Measurements from ENCODE around the gene HOXC5. TPM values are rescaled to one million over a fixed set of nuclear protein-coding genes. Genes with fewer than 3 reads are reported as not detected.
A peak's percentile ranks its signal among the peaks of the same experiment; 100 is the strongest.

Gene HOXC5
- total RNA-seq, 1 experiment from 2014 or later, result not detected

- Histone ChIP-seq H3K9me2 (replicated peaks; ENCODE audit: insufficient read depth, low read length) (no peaks in the 10 kb centered on the region), H3K36me3 (ENCODE audit: insufficient read depth, low read length) (no peaks in the 10 kb centered on the region), H3K79me2 (ENCODE audit: low read length) (no peaks in the 10 kb centered on the region), H4K20me1 (ENCODE audit: insufficient read depth, low read depth, low read length) (no peaks in the 10 kb centered on the region), H3K27me3 (ENCODE audit: low read length) (no peaks in the 10 kb centered on the region), H3K9ac (ENCODE audit: low read length) (no peak overlapping the region), H3K4me3 (ENCODE audit: low read length) (no peak overlapping the region), H3K27ac (ENCODE audit: low read length) (no peak overlapping the region), H3K9me3 (ENCODE audit: low read length) (no peaks in the 10 kb centered on the region), H3K4me2 (ENCODE audit: low read depth, low read length, poor library complexity, severe bottlenecking) (no peak overlapping the region), H2AFZ (ENCODE audit: low read length) (no peak overlapping the region), H3K4me1 (ENCODE audit: low read length) (peaks cover 27% of the 10 kb centered on the region)
- DNase-seq, result no peak
These were observed 697 bp upstream of the HOXC5 start for GRCh38 chr12:54032086-54032619.

DNA sequence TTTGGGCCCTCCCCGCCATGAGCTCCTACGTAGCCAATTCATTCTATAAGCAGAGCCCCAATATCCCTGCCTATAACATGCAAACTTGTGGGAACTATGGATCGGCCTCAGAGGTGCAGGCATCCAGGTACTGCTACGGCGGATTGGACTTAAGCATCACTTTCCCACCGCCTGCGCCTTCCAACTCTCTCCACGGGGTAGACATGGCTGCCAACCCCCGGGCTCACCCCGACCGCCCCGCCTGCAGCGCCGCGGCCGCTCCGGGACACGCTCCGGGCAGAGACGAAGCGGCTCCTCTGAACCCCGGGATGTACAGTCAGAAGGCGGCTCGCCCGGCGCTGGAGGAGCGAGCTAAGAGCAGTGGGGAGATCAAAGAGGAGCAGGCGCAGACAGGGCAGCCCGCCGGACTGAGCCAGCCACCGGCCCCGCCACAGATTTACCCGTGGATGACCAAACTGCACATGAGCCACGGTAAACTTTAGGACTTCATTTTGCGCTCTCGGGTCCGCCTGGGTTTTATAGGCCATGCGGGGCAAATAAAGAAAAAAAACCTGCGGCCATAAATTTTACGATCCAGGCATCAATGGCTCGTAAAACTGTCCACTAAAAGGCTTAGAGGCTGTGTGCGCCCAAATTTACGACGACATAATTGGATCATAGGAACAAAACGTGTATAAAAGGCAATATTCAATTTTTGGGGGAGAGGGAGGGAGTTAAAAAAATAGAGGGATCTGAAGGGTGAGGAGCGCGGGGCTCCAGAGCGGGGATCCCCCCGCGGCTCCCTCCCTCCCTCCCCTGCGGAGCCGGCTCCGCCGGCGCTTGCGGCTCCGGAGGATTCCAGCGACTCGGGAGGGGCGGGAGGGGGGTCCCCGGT lies 493 bp downstream of the HOXC5 start:
- Histone ChIP-seq H3K79me2 (ENCODE audit: low read length) (no peaks in the 10 kb centered on the region), H2AFZ (ENCODE audit: low read length) (no peak overlapping the region), H3K4me2 (ENCODE audit: low read depth, low read length, poor library complexity, severe bottlenecking) (peak overlapping the region; percentile 60), H3K36me3 (ENCODE audit: insufficient read depth, low read length) (no peaks in the 10 kb centered on the region), H4K20me1 (ENCODE audit: insufficient read depth, low read depth, low read length) (no peaks in the 10 kb centered on the region), H3K27me3 (ENCODE audit: low read length) (no peaks in the 10 kb centered on the region), H3K27ac (ENCODE audit: low read length) (no peak overlapping the region), H3K9me2 (replicated peaks; ENCODE audit: insufficient read depth, low read length) (no peaks in the 10 kb centered on the region), H3K9me3 (ENCODE audit: low read length) (no peaks in the 10 kb centered on the region), H3K4me1 (ENCODE audit: low read length) (peaks cover 27% of the 10 kb centered on the region), H3K4me3 (ENCODE audit: low read length) (peak overlapping the region; percentile 30; the same call in 1 of the 2 replicates), H3K9ac (ENCODE audit: low read length) (peak overlapping the region; percentile 35; the same call in 1 of the 2 replicates)
- DNase-seq, result no peak

GRCh38 chr12:54033980-54034784 lies 1.3 kb downstream of the HOXC5 start:
- Histone ChIP-seq H3K9me2 (replicated peaks; ENCODE audit: insufficient read depth, low read length) (no peaks in the 10 kb centered on the region), H4K20me1 (ENCODE audit: insufficient read depth, low read depth, low read length) (no peaks in the 10 kb centered on the region), H3K4me1 (ENCODE audit: low read length) (peaks cover 27% of the 10 kb centered on the region), H3K4me3 (ENCODE audit: low read length) (peak overlapping the region; percentile 39; the same call in 1 of the 2 replicates), H3K9me3 (ENCODE audit: low read length) (no peaks in the 10 kb centered on the region), H3K27ac (ENCODE audit: low read length) (no peak overlapping the region), H3K9ac (ENCODE audit: low read length) (peak overlapping the region; percentile 23; the same call in 1 of the 2 replicates), H3K36me3 (ENCODE audit: insufficient read depth, low read length) (no peaks in the 10 kb centered on the region), H2AFZ (ENCODE audit: low read length) (peak overlapping the region; percentile 40; the same call in 1 of the 2 replicates), H3K79me2 (ENCODE audit: low read length) (no peaks in the 10 kb centered on the region), H3K4me2 (ENCODE audit: low read depth, low read length, poor library complexity, severe bottlenecking) (peak overlapping the region; percentile 60), H3K27me3 (ENCODE audit: low read length) (no peaks in the 10 kb centered on the region)
- no peak for DNase-seq

DNA sequence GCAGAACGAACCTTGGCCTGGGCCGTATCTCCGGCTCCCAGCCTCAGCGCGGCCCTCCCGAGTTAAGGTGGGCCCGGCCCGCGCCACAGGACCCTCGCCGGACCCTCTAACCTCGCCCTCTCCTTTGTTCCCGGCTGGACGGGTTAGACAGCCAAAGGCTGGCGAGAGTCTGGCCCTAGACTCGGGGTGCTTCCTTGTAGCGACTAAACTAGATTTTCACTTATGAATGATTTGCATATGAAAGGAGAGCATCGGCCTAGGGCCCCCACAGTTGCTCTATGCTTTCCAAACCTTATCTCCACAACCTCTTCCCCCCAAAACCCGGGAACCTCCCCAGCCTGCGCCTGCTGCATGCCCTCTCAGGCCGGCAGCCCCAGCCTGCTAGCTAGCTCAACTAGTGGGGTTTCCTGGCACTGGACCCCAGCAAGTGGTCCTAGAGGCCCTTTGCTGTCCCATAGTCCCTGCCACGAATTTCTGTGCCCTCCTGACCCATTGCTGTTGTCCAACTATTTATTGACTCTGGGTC lies 2.0 kb downstream of the HOXC5 start:
- DNase-seq, result no peak
- peak overlapping the region; percentile 23; the same call in 1 of the 2 replicates for H3K9ac ChIP-seq (ENCODE audit: low read length)
- H3K4me2 ChIP-seq (ENCODE audit: low read depth, low read length, poor library complexity, severe bottlenecking), result peak overlapping the region; percentile 60
- peak overlapping the region; percentile 40; the same call in 1 of the 2 replicates for H2AFZ ChIP-seq (ENCODE audit: low read length)
- H3K27me3 ChIP-seq (ENCODE audit: low read length), result no peaks in the 10 kb centered on the region
- no peaks in the 10 kb centered on the region for H3K79me2 ChIP-seq (ENCODE audit: low read length)
- H3K9me2 ChIP-seq (replicated peaks; ENCODE audit: insufficient read depth, low read length), result no peaks in the 10 kb centered on the region
- H3K4me3 ChIP-seq (ENCODE audit: low read length), result peak overlapping the region; percentile 39; the same call in 1 of the 2 replicates
- no peaks in the 10 kb centered on the region for H4K20me1 ChIP-seq (ENCODE audit: insufficient read depth, low read depth, low read length)
- no peaks in the 10 kb centered on the region for H3K36me3 ChIP-seq (ENCODE audit: insufficient read depth, low read length)
- H3K27ac ChIP-seq (ENCODE audit: low read length), result no peak overlapping the region
- H3K4me1 ChIP-seq (ENCODE audit: low read length), result peaks cover 33% of the 10 kb centered on the region
- H3K9me3 ChIP-seq (ENCODE audit: low read length), result no peaks in the 10 kb centered on the region

- Histone ChIP-seq H3K4me2 (ENCODE audit: low read depth, low read length, poor library complexity, severe bottlenecking) (no peak overlapping the region), H3K27ac (ENCODE audit: low read length) (no peak overlapping the region)
These were observed 2.9 kb downstream of the HOXC5 start for GRCh38 chr12:54035568-54036264.

GRCh38 chr12:54036620-54037359 lies 3.9 kb downstream of the HOXC5 start:
- Histone ChIP-seq H3K4me3 (ENCODE audit: low read length) (no peak overlapping the region), H3K4me1 (ENCODE audit: low read length) (peaks cover 38% of the 10 kb centered on the region), H3K9ac (ENCODE audit: low read length) (no peak overlapping the region), H3K27ac (ENCODE audit: low read length) (no peak overlapping the region), H3K4me2 (ENCODE audit: low read depth, low read length, poor library complexity, severe bottlenecking) (no peak overlapping the region), H3K9me2 (replicated peaks; ENCODE audit: insufficient read depth, low read length) (no peaks in the 10 kb centered on the region), H3K27me3 (ENCODE audit: low read length) (no peaks in the 10 kb centered on the region), H3K36me3 (ENCODE audit: insufficient read depth, low read length) (no peaks in the 10 kb centered on the region), H2AFZ (ENCODE audit: low read length) (no peak overlapping the region), H3K9me3 (ENCODE audit: low read length) (no peaks in the 10 kb centered on the region), H4K20me1 (ENCODE audit: insufficient read depth, low read depth, low read length) (no peaks in the 10 kb centered on the region), H3K79me2 (ENCODE audit: low read length) (no peaks in the 10 kb centered on the region)
- no peak for DNase-seq

More at GRCh38 chr12:54035568-54036264, 2.9 kb downstream of the HOXC5 start:
- Histone ChIP-seq H3K4me3 (ENCODE audit: low read length) (no peak overlapping the region), H3K9me3 (ENCODE audit: low read length) (no peaks in the 10 kb centered on the region), H3K9me2 (replicated peaks; ENCODE audit: insufficient read depth, low read length) (no peaks in the 10 kb centered on the region), H4K20me1 (ENCODE audit: insufficient read depth, low read depth, low read length) (no peaks in the 10 kb centered on the region), H3K9ac (ENCODE audit: low read length) (no peak overlapping the region), H3K27me3 (ENCODE audit: low read length) (no peaks in the 10 kb centered on the region), H3K36me3 (ENCODE audit: insufficient read depth, low read length) (no peaks in the 10 kb centered on the region), H3K4me1 (ENCODE audit: low read length) (peaks cover 38% of the 10 kb centered on the region), H3K79me2 (ENCODE audit: low read length) (no peaks in the 10 kb centered on the region), H2AFZ (ENCODE audit: low read length) (no peak overlapping the region)
- no peak for DNase-seq
